H1 (cell line): Measurements from ENCODE around the gene ARHGAP22. TPM values are rescaled to one million over a fixed set of nuclear protein-coding genes. Genes with fewer than 3 reads are reported as not detected.

Experiments used
- BCL11A ChIP-seq, 2 experiments: IDR thresholded peaks; one replicate each; pipeline ENCODE4 v1.6.1; 2011; ENCODE audit warnings: low read depth in 2 of 2, low read length in 2 of 2, mild to moderate bottlenecking in 2 of 2
- SAP30 ChIP-seq: fragments of 300-600 bp; sonication (generic); IDR thresholded peaks from 2 replicates; pipeline ENCODE4 v1.7.1; 2012; ENCODE audit warnings: low read length, moderate library complexity, mild to moderate bottlenecking, inconsistent platforms; ENCODE audit not compliant: insufficient read depth, insufficient replicate concordance
- SRF ChIP-seq: IDR thresholded peaks from 2 replicates; pipeline ENCODE4 v1.6.1; 2011; ENCODE audit warnings: mild to moderate bottlenecking, low read depth, low read length, moderate library complexity
- TBP ChIP-seq: IDR thresholded peaks from 2 replicates; pipeline ENCODE4 v1.6.1; 2011; ENCODE audit warnings: low read depth, low read length, improper control_type of control experiment
- polyA plus RNA-seq, 7 experiments: library from polyadenylated mRNA; depleted of rRNA in 3 of 7; stranded (reverse) in 5 of 7; unstranded in 2 of 7; fragments of >200 nt in 5 of 7; fragments of 200-250 nt in 2 of 7; gene quantifications; 1 replicate in 5 of 7; 2 replicates in 1 of 7; 4 replicates in 1 of 7; pipeline versions ENCODE4 v1.2.1 to v1.2.3, GENCODE V29; 2011 to 2013; ENCODE audit warnings: missing spikeins in 2 of 7, mixed read lengths in 2 of 7
- total RNA-seq: library from RNA; stranded (reverse); fragmentation: NEBNext Ultra II Directional; extraction: Animal tissue kit (Norgen Biotek cat#: 25700); gene quantifications from 2 replicates; pipeline ENCODE4 v1.2.1, GENCODE V29; 2021
- TF ChIP-seq, protein P1 (sequence below): IDR thresholded peaks from 2 replicates; pipeline ENCODE4 v1.6.1; 2011; ENCODE audit warnings: low read depth, mild to moderate bottlenecking, low read length; ENCODE audit not compliant: insufficient read depth
- TF ChIP-seq, protein P2 (sequence below): IDR thresholded peaks from 2 replicates; pipeline ENCODE4 v1.6.1; 2011; ENCODE audit warnings: low read length, improper control_type of control experiment

ARHGAP22 gene
- total and polyA plus RNA-seq, 2 of the 8 experiments (the other 6 are each of a cell fraction or from before 2014, with no cell fraction given): 3.6 to 11.2 TPM

DNA sequence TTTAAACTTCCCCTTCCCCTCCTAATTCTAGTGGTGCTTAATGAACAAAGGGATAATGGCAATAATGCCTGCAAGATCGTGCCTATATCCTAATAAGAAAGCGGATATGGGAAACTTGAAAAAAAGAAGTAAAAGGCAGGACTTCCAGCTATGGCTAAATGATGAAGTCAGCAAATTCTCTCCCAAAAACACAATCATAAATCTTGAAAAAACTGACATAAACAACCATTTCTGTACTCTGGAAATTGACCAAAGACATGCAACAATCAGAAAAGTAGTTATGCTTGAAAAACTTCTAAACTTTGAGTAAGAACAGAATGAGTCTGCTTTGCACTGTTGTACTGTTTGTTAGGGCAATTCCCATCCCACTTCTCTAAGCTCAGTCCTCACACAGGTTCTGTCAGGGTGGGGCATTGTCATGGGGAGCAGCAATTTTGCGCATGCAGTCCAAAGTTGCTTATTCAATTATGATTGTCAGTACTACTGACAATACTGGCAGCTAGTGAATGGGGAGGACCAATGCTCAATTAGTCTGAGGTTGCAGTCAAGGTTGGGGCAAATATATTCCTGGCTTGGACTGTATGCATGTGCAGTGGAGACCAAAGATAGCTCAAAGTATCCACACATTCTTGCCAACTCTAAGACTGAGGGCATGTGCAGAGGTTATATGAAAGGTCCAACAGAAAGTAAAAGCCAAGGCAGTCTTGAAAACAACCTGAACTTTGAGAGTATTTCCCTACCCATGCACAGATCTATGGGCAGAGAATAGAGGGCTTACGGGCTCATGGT, 34.1 kb upstream of the ARHGAP22 start (continued):
- TF ChIP-seq BCL11A (IDR thresholded peaks at IDR 0.05; ENCODE audit: low read depth in 2 of 2, low read length in 2 of 2): no peak
- no peak for TF ChIP-seq SRF
- TF ChIP-seq TBP: no peak
- no peak for TF ChIP-seq SAP30
- TF ChIP-seq, protein P1, sequence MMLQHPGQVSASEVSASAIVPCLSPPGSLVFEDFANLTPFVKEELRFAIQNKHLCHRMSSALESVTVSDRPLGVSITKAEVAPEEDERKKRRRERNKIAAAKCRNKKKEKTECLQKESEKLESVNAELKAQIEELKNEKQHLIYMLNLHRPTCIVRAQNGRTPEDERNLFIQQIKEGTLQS: no peak
- TF ChIP-seq, protein P2, sequence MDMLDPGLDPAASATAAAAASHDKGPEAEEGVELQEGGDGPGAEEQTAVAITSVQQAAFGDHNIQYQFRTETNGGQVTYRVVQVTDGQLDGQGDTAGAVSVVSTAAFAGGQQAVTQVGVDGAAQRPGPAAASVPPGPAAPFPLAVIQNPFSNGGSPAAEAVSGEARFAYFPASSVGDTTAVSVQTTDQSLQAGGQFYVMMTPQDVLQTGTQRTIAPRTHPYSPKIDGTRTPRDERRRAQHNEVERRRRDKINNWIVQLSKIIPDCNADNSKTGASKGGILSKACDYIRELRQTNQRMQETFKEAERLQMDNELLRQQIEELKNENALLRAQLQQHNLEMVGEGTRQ: no peak
- TF ChIP-seq, all 59 proteins: peak for 0
